Skeletal muscle cell (primary cell): ENCODE measurements around the gene EBF4.
"Not testable (repeated sequence)": the region's sequence is repeated elsewhere in the genome, so short reads cannot be mapped to it uniquely, and the experiment has no call there.

ENCODE experiments used
- DNase-seq: peaks from one replicate; pipeline ENCODE4 v3.0.0-alpha.2; 2010; ENCODE audit warnings: low read depth
- H3K4me3 ChIP-seq: 2 replicates; pipeline ENCODE4 v1.5.1; 2011; ENCODE audit warnings: low read depth, mild to moderate bottlenecking, control low read depth, low read length, moderate library complexity

Gene EBF4

GRCh38 chr20:2801286-2801728, 108.7 kb downstream of the EBF4 start:
- no peak for DNase-seq
- H3K4me3 ChIP-seq, result no peak overlapping the region

- DNase-seq, result no peak
- no peak overlapping the region for H3K4me3 ChIP-seq
Measured at GRCh38 chr20:2804041-2804828, 111.7 kb downstream of the EBF4 start.

GRCh38 chr20:2804852-2805688, 112.5 kb downstream of the EBF4 start:
- no peak overlapping the region for H3K4me3 ChIP-seq
- no peak for DNase-seq

DNA sequence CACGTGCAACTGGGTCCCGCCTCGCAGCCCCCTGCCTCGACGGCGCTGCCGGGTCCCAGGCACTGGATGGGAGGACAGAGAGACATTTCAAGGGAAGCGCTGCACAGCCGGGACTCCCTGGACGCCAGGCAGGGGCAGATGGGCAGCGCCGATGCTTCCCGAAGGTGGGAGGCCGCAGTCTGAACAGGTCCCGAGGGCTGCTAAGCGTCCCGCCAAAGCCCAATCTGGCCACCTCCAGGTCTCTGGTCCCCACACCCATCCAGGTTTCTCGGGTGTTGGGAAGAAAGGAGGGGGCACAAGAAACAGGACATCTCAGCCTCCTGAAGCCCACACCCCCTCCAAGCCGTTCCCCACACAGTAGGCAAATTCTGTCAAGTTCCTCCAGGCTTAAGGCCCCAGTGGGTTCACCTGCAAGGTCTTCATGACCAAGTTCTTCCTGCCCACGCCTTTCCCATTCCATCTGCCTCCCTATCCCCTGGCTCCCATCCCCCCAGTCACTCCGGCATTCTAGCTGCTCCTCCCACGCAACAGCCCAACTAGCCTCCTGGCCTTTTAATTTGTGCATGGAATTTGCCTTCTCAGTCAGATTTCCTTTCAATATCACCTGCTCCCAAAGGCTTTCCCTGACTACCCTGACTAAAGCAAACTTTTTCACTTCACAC, 113.2 kb downstream of the EBF4 start:
- H3K4me3 ChIP-seq, result no peak overlapping the region
- no peak for DNase-seq

- no peak for DNase-seq
- no peak overlapping the region for H3K4me3 ChIP-seq
Measured at GRCh38 chr20:2806351-2806701, 113.7 kb downstream of the EBF4 start.

DNA sequence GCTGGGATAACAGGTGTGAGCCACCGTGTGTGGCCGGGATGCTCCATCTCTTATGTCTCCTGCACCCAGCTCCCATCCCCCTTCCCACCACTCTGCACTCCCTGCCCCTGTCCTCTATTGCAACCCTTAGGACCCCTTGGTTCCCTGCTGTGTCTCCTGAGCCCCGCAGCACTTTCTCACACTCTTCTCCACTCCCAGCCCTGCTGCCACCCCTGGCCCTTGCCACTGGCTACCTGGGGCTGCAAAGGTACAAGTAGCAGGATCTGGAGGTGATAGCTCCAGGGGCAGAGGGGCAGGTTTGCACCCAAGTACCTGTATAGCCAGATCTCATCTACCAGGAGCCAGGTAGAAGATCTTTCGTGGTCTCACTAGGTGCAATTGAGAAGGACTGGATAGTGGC, 114.4 kb downstream of the EBF4 start:
- DNase-seq, result no peak
- no peak overlapping the region for H3K4me3 ChIP-seq

GRCh38 chr20:2807929-2808328, 115.3 kb downstream of the EBF4 start:
- H3K4me3 ChIP-seq, DNase-seq: not testable (repeated sequence)

GRCh38 chr20:2809690-2810089, 117.1 kb downstream of the EBF4 start:
- no peak for DNase-seq
- H3K4me3 ChIP-seq, result no peak overlapping the region
